Tibial artery (tissue), 4 donors: ENCODE results near the gene SIM2.

ENCODE experiments used
- DNase-seq, 2 donors: peaks; one replicate each; pipeline ENCODE4 v3.0.0-alpha.2; 2019
- H3K27ac ChIP-seq, 2 donors: fragments of 200-600 bp; sonication (generic) in 1 of 2; 1 replicate in 1 of 2; 2 replicates in 1 of 2; pipeline ENCODE4 v1.5.1; 2018 to 2019; ENCODE audit warnings: mild to moderate bottlenecking in 1 of 2
- H3K27me3 ChIP-seq, 2 donors: fragments of 200-600 bp; sonication (generic) in 1 of 2; one replicate each; pipeline versions ENCODE4 v1.5.1 to v1.6.0; 2016 to 2019
- H3K36me3 ChIP-seq, 3 donors: fragments of 200-600 bp; sonication (generic) in 2 of 3; one replicate each; pipeline ENCODE4 v1.5.1; 2016 to 2019; ENCODE audit warnings: mild to moderate bottlenecking in 2 of 3
- H3K4me1 ChIP-seq, 4 donors: fragments of 200-600 bp; sonication (generic) in 2 of 4; 1 replicate in 3 of 4; 2 replicates in 1 of 4; pipeline ENCODE4 v1.5.1; 2016 to 2019
- H3K4me3 ChIP-seq, 2 donors: fragments of 200-600 bp; sonication (generic) in 1 of 2; 1 replicate in 1 of 2; 2 replicates in 1 of 2; pipeline ENCODE4 v1.5.1; 2018 to 2019; ENCODE audit warnings: mild to moderate bottlenecking in 2 of 2
- H3K9me3 ChIP-seq, 3 donors: fragments of 200-600 bp; sonication (generic) in 1 of 3; one replicate each; pipeline ENCODE4 v1.5.1; 2016 to 2019
- intact Hi-C: fragments of 100-400 bp; cut with DNase I; formaldehyde crosslinking; loops from one replicate; pipeline ENCODE4 v1.15.0; 2023; ENCODE audit warnings: low total_unique reads
- TF ChIP-seq, protein P1 (sequence below), 2 experiments: fragments of 200-600 bp in 1 of 2; fragments of 450-650 bp in 1 of 2; IDR thresholded peaks; one replicate each; pipeline ENCODE4 v1.5.1; 2017 to 2019; ENCODE audit warnings: antibody characterized with exemption in 2 of 2, mild to moderate bottlenecking in 1 of 2, moderate library complexity in 1 of 2

The SIM2 gene

DNA sequence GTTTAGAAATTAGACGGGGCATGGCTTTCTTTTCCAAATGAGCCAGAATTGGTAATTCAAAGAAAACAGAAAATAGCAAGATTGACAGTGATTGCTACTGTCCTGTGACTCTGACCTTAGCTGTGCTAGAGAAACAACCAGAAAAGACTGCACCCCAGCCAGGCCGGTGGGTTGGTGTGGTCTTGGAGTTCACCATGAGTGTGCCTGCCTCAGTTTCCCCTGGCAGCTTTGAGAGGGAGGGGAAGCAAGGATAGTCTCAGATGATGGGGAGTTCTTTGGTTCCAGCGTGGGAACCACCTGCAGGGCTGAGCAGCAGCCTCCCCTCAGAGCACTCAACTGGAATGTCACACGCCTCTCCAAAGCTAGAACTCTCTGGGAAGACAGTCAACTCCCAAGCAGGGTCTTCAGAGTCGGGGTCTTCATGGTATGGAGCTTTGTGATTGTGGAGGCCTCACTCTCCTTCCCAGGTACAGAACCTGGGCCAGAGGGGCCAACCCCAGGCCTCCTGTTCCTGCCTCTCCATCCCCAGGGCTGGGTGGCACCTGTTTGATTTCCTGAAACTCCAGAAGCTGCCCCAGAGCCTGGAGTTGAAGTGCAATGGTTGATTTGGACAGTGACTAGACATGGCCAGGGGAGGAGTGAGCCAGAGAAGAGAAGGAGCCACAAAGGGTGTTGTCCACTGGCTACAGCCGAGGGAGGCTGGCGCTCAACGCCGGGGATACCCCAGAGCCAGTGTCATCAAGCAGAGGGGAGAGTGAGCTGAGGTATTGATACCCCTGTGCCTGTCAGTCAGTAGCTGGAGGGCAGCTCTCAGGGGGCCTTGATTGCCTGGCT is 35.7 kb downstream of the SIM2 start:
- Histone ChIP-seq H3K27me3 (peaks cover 0 to 38% of the 10 kb centered on the region in 2 donors), H3K4me1 (no peaks in the 10 kb centered on the region), H3K9me3 (peaks cover 0 to 6% (median 0%) of the 10 kb centered on the region in 3 donors), H3K36me3 (no peaks in the 10 kb centered on the region), H3K4me3 (no peak overlapping the region), H3K27ac (no peak overlapping the region)
- intact Hi-C loops: no loop called here
- peak in 1 of 2 donors; percentile 33 for DNase-seq
- TF ChIP-seq, protein P1, sequence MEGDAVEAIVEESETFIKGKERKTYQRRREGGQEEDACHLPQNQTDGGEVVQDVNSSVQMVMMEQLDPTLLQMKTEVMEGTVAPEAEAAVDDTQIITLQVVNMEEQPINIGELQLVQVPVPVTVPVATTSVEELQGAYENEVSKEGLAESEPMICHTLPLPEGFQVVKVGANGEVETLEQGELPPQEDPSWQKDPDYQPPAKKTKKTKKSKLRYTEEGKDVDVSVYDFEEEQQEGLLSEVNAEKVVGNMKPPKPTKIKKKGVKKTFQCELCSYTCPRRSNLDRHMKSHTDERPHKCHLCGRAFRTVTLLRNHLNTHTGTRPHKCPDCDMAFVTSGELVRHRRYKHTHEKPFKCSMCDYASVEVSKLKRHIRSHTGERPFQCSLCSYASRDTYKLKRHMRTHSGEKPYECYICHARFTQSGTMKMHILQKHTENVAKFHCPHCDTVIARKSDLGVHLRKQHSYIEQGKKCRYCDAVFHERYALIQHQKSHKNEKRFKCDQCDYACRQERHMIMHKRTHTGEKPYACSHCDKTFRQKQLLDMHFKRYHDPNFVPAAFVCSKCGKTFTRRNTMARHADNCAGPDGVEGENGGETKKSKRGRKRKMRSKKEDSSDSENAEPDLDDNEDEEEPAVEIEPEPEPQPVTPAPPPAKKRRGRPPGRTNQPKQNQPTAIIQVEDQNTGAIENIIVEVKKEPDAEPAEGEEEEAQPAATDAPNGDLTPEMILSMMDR (IDR thresholded peaks at IDR 0.05): no peak

DNA sequence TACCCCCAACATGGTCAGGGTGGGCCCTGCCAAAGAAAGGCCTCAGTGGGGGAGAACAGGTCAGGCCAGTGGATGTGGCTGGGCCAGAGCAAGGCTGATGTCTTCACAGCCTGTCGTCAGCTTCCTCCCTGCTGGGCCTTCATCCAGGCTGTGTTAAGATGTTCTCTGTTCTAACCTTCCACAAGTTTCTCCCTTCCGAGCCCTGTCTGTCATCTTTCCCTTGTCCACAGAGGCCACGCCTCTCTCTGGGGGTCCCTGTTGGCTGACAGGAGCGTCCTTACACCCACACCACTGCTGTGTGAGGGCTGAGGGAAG is 36.2 kb downstream of the SIM2 start:
- H3K27me3 ChIP-seq: peaks cover 0 to 32% of the 10 kb centered on the region in 2 donors
- H3K4me1 ChIP-seq: no peaks in the 10 kb centered on the region
- no peak overlapping the region for H3K4me3 ChIP-seq
- H3K9me3 ChIP-seq: peaks cover 0 to 6% (median 0%) of the 10 kb centered on the region in 3 donors
- no peaks in the 10 kb centered on the region for H3K36me3 ChIP-seq
- intact Hi-C loops: no loop called here
- peak in 1 of 2 donors; percentile 48 for DNase-seq
- TF ChIP-seq, protein P1 (IDR thresholded peaks at IDR 0.05): no peak
- H3K27ac ChIP-seq: no peak overlapping the region

DNA sequence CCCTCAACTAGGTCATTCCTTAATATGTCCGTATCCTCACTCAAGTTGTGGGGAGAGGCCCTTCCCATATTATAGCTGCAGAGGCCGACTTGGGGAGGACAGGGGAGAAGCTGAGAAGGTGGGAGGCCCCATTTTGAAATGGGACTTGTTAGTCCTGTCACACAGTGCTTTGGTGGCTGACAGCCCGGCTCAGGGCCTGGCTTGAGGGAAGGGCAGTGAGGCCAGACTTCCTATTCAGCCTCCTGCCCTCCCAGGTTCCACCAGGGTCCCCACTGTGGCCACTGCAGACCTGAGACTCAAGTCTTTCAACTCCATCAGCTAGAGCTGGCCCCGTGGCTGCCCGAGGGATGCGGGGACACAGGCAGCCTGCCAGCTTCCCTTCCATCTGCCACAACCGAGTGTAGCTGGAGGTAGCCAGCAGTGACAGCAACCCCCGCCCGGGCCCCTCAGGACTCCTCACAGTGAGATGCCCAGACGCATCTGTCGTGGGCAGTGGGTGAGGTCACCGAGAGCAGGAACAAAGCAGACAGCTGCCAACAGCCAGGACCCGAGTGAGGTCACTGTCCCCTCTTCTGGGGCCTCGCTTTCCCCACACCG is 36.9 kb downstream of the SIM2 start:
- TF ChIP-seq, protein P1 (IDR thresholded peaks at IDR 0.05): no peak
- Histone ChIP-seq H3K27ac (no peak overlapping the region), H3K36me3 (no peaks in the 10 kb centered on the region), H3K27me3 (peaks cover 0 to 27% of the 10 kb centered on the region in 2 donors), H3K4me1 (no peaks in the 10 kb centered on the region), H3K4me3 (no peak overlapping the region), H3K9me3 (peaks cover 0 to 6% (median 0%) of the 10 kb centered on the region in 3 donors)
- DNase-seq: peak in 1 of 2 donors; percentile 52
- intact Hi-C loops: no loop called here

DNA sequence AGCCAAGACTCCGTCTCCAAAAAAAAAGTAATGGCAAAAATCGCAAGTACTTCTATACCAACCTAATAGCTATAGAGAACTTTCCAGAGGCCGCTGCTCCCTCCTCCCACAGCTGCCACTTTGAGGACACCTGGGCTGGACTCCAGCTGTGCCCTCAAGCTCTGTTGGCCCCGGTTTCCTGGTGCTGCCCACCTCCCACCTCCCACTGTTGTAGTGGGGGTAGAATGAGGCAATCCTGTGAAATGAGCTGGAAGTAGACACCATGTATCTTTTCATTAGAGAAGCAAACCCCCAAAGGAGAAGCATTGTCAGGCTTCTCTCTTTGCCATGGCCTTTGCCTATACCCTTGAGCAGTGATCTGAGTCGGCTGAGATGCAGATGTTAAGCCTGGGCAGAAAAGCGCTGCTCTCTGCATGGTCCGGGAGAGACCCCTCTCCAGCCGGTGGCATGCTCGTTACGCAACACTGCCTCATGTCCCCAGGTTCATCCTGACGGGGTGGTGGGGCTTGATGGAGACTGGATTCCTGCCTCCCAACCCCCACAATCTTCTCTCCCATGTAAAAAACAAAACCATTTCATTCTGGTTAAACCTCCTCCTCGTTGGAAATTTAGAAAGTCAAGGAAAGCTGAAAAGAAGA is 39.7 kb downstream of the SIM2 start:
- Histone ChIP-seq H3K4me3 (no peak overlapping the region), H3K27me3 (peaks cover 0 to 20% of the 10 kb centered on the region in 2 donors), H3K4me1 (no peaks in the 10 kb centered on the region), H3K9me3 (peaks cover 0 to 6% (median 0%) of the 10 kb centered on the region in 3 donors), H3K36me3 (no peaks in the 10 kb centered on the region), H3K27ac (no peak overlapping the region)
- no peak for DNase-seq
- TF ChIP-seq, protein P1 (IDR thresholded peaks at IDR 0.05): no peak
- intact Hi-C loops: no loop called here

DNA sequence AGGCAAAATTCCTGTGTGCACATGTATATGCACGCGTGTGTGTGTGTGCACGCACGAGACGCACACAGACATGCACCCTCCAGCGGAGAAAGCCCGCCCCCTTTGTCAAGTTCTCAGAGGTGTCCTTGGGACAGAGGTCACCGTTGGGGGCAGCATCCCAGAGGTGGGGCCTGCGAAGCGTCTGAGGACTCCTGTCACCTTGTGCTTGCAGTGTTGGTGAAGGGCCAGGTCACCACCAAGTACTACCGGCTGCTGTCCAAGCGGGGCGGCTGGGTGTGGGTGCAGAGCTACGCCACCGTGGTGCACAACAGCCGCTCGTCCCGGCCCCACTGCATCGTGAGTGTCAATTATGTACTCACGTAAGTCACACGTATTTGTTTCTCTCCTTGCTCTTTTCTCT is 42.6 kb downstream of the SIM2 start:
- H3K27me3 ChIP-seq: peaks cover 0 to 12% of the 10 kb centered on the region in 2 donors
- H3K36me3 ChIP-seq: no peaks in the 10 kb centered on the region
- H3K9me3 ChIP-seq: no peaks in the 10 kb centered on the region
- H3K4me3 ChIP-seq: no peak overlapping the region
- intact Hi-C loops: no loop called here
- DNase-seq: no peak
- peaks cover 0 to 12% (median 0%) of the 10 kb centered on the region in 4 donors for H3K4me1 ChIP-seq
- no peak overlapping the region for H3K27ac ChIP-seq
- TF ChIP-seq, protein P1 (IDR thresholded peaks at IDR 0.05): no peak
